Gastroesophageal sphincter (tissue), 3 donors: Measurements from ENCODE around the gene ARHGAP8.

Experiments used
- CTCF ChIP-seq, 4 experiments: fragments of 200-600 bp in 2 of 4; fragments of 450-650 bp in 2 of 4; sonication (generic) in 1 of 4; IDR thresholded peaks; one replicate each; pipeline ENCODE4 v1.5.1; 2017 to 2019; ENCODE audit warnings: antibody characterized with exemption in 4 of 4, mild to moderate bottlenecking in 2 of 4, moderate library complexity in 2 of 4
- POLR2AphosphoS5 ChIP-seq: sonication (generic); formaldehyde crosslinking; IDR thresholded peaks from one replicate; pipeline ENCODE4 v1.6.1; 2017; ENCODE audit warnings: antibody characterized with exemption

- TF ChIP-seq CTCF (IDR thresholded peaks at IDR 0.05) (no peak), POLR2AphosphoS5 (no peak)
These were observed 70.2 kb downstream of the ARHGAP8 start for GRCh38 chr22:44822534-44822933.
